ENCODE results near the gene PLCD3.

Gene PLCD3

GRCh38 chr17:45120558-45120957 lies 11.8 kb downstream of the PLCD3 start:
- in situ Hi-C loops (cut with MboI; ENCODE audit: low sequenced_read_pairs) = no loop called here

- in situ Hi-C loops (cut with MboI; ENCODE audit: low sequenced_read_pairs) = no loop called here
Measured at GRCh38 chr17:45119964-45120363, 12.4 kb downstream of the PLCD3 start.

GRCh38 chr17:45118691-45119090 lies 13.6 kb downstream of the PLCD3 start:
- in situ Hi-C loops (cut with MboI; ENCODE audit: low sequenced_read_pairs) = no loop called here

- in situ Hi-C loops (cut with MboI; ENCODE audit: low sequenced_read_pairs) = no loop called here
Measured at GRCh38 chr17:45117848-45118646, 14.3 kb downstream of the PLCD3 start.

- in situ Hi-C loops (cut with MboI; ENCODE audit: low sequenced_read_pairs) = no loop called here
Measured at GRCh38 chr17:45117334-45117733, 15.0 kb downstream of the PLCD3 start.

- in situ Hi-C loops (cut with MboI; ENCODE audit: low sequenced_read_pairs) = no loop called here
Measured at GRCh38 chr17:45116434-45117016, 15.8 kb downstream of the PLCD3 start.

- in situ Hi-C loops (cut with MboI; ENCODE audit: low sequenced_read_pairs) = no loop called here
Measured at GRCh38 chr17:45115871-45116270, 16.4 kb downstream of the PLCD3 start.

GRCh38 chr17:45115015-45115625 lies 17.2 kb downstream of the PLCD3 start:
- in situ Hi-C loops (cut with MboI; ENCODE audit: low sequenced_read_pairs) = no loop called here

GRCh38 chr17:45114117-45114932 lies 18.0 kb downstream of the PLCD3 start:
- in situ Hi-C loops (cut with MboI; ENCODE audit: low sequenced_read_pairs) = no loop called here

GRCh38 chr17:45113424-45113754 lies 18.9 kb downstream of the PLCD3 start:
- in situ Hi-C loops (cut with MboI; ENCODE audit: low sequenced_read_pairs) = no loop called here

GRCh38 chr17:45112559-45113423 lies 19.5 kb downstream of the PLCD3 start:
- in situ Hi-C loops (cut with MboI; ENCODE audit: low sequenced_read_pairs) = no loop called here

- in situ Hi-C loops (cut with MboI; ENCODE audit: low sequenced_read_pairs) = no loop called here
Measured at GRCh38 chr17:45111850-45112249, 20.5 kb downstream of the PLCD3 start.

GRCh38 chr17:45110676-45111611 lies 21.4 kb downstream of the PLCD3 start:
- in situ Hi-C loops (cut with MboI; ENCODE audit: low sequenced_read_pairs) = no loop called here

- in situ Hi-C loops (cut with MboI; ENCODE audit: low sequenced_read_pairs) = no loop called here
Measured at GRCh38 chr17:45108595-45109521, 23.5 kb downstream of the PLCD3 start.

GRCh38 chr17:45108051-45108450 lies 24.3 kb downstream of the PLCD3 start:
- in situ Hi-C loops (cut with MboI; ENCODE audit: low sequenced_read_pairs) = no loop called here

GRCh38 chr17:45107293-45108010 lies 24.9 kb downstream of the PLCD3 start:
- in situ Hi-C loops (cut with MboI; ENCODE audit: low sequenced_read_pairs) = no loop called here

GRCh38 chr17:45106582-45106981 lies 25.7 kb downstream of the PLCD3 start:
- in situ Hi-C loops (cut with MboI; ENCODE audit: low sequenced_read_pairs) = no loop called here

- in situ Hi-C loops (cut with MboI; ENCODE audit: low sequenced_read_pairs) = no loop called here
Measured at GRCh38 chr17:45106096-45106495, 26.2 kb downstream of the PLCD3 start.
